Upper lobe of left lung (tissue), 4 donors: ENCODE results near the gene SEPTIN7.

Experiments
- CTCF ChIP-seq, 6 experiments: fragments of 450-650 bp in 4 of 6; fragments of 200-600 bp in 2 of 6; sonication (generic) in 2 of 6; IDR thresholded peaks; one replicate each; pipeline ENCODE4 v1.5.1; 2016 to 2019; ENCODE audit warnings: antibody characterized with exemption in 6 of 6
- EP300 ChIP-seq, 4 donors: sonication (generic); formaldehyde crosslinking; IDR thresholded peaks; one replicate each; pipeline ENCODE4 v1.5.1; 2017; ENCODE audit warnings: antibody characterized with exemption in 4 of 4, control low read depth in 2 of 4
- POLR2A ChIP-seq, 4 donors: fragments of 450-650 bp; IDR thresholded peaks; one replicate each; pipeline ENCODE4 v1.5.1; 2016 to 2017; ENCODE audit warnings: antibody characterized with exemption in 4 of 4, mild to moderate bottlenecking in 2 of 4

GRCh38 chr7:35776686-35777085, 24.2 kb upstream of the SEPTIN7 start:
- TF ChIP-seq POLR2A (IDR thresholded peaks at IDR 0.05) (no peak), CTCF (IDR thresholded peaks at IDR 0.05) (no peak), EP300 (IDR thresholded peaks at IDR 0.05) (no peak)
